Activated naive CD4-positive, alpha-beta T cell treated with anti-CD3 and anti-CD28 coated beads, Interleukin-2, amount 50 U/mL, for 72 hours (primary cell): Measurements from ENCODE around the gene WWP2. TPM values are rescaled to one million over a fixed set of nuclear protein-coding genes. Genes with fewer than 3 reads are reported as not detected.
"Not testable (repeated sequence)": the region's sequence is repeated elsewhere in the genome, so short reads cannot be mapped to it uniquely, and the experiment has no call there.

Experiments used
- ATAC-seq, 2 donors: fragments of 150-1000 bp; cut with Tn5 transposase; 2 replicates each; pipeline ENCODE4 v1.10.0; 2021; ENCODE audit warnings: mild to moderate bottlenecking in 2 of 2, moderate library complexity in 2 of 2
- DNase-seq, 2 donors: peaks; one replicate each; pipeline ENCODE4 v3.0.0; 2021 to 2022; ENCODE audit warnings: low spot score in 2 of 2
- H3K27ac Mint-ChIP-seq, 2 donors: one replicate each; pipeline ENCODE4 v1.8.0; 2022; ENCODE audit warnings: mild to moderate bottlenecking in 2 of 2, mixed read lengths in 2 of 2
- H3K36me3 Mint-ChIP-seq, 2 donors: one replicate each; pipeline ENCODE4 v1.8.0; 2022; ENCODE audit warnings: mixed read lengths in 2 of 2
- H3K9me3 Mint-ChIP-seq, 2 donors: one replicate each; pipeline ENCODE4 v1.8.0; 2022; ENCODE audit warnings: mixed read lengths in 2 of 2
- total RNA-seq, 2 donors: library from RNA; stranded (reverse); gene quantifications; one replicate each; pipeline ENCODE4 v1.2.3, GENCODE V29; 2022

Gene WWP2
- total RNA-seq, 2 donors from 2014 or later = 48.2 to 51.9 TPM

DNA sequence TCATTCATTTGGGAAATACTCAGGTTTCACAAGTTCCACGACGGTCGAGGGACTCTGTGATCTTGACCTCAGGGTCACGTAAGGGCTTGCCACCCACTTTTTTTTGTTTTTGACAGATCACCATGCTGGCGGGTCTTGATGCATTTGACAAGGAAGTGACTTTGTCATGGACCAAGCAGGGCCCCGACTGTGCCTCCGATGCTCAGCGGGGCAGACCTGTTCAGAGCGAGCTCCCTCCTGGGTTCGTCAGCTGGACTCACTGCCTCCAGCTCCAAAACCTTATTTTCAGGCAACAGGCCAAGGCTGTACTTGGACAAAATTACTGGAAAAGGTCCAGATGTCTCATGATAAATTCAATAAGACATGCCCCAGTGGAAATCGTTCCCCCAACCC is 180.0 kb downstream of the WWP2 start:
- DNase-seq (no peak), ATAC-seq (no peak)
- Mint-ChIP-seq H3K9me3 (no peaks in the 10 kb centered on the region), H3K36me3 (peaks cover 0 to 3% of the 10 kb centered on the region in 2 donors), H3K27ac (no peak overlapping the region)

DNA sequence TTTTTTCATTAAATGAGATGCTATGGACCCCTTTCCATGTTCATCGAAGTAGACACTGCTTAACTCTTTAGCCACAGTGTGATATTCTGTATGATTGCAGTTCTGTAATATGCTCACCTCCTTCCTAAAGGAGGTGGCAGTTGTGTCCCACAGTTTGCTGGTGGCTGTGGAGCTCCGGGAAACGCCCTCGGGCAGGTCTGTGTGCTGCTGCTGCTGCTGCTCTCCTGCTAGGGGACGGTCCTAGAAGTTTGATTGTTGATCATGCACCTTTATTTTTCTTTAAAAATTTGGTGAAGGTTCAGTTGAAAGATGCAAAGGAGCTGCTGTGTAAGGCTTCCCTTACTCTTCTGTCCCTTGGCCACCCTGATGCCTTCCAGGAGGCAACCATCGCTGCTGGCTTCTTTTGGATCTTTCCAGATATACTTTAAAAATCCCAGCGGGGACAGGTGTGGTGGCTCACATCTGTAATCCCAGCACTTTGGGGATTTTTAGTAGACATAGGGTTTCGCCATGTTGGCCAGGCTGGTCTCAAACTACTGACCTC is 180.6 kb downstream of the WWP2 start:
- H3K9me3 Mint-ChIP-seq = no peaks in the 10 kb centered on the region
- DNase-seq = no peak
- no peak overlapping the region for H3K27ac Mint-ChIP-seq
- no peaks in the 10 kb centered on the region for H3K36me3 Mint-ChIP-seq
- ATAC-seq = no peak

DNA sequence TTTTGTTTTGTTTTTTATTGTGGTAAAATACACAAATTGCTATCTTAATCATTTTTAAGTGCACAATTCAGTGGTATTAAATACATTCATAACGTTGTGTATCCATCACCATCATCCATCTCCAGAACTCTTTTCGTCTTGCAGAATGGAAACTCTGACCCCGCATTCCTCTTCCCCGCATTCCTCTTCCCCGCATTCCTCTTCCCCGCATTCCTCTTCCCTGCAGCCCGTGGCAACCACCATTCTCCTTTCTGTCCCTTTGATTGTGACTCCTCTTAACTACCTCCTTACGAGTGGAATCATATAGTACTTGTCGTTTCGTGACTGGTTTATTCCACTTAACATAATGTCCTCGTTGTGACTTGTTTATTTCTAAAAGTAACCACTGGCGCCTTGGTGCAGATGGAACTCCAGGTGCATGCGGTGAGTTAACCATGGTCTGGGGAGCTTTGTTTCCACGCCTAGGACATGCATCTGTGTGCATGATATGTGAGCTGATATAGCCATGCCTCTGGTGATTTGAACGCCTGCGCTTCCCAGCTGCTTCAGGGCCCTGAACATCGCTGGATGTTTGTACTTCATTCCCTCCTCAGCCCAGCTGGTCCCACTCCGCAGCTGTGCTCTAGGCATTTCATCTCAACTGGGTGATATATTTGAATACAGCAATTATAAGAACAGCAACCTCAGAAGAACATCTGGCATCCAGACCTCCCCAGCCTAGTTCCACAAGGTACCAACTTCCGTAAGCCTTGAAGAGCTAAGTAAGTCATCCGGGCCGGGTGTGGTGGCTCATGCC is 181.3 kb downstream of the WWP2 start:
- not testable (repeated sequence) for DNase-seq, ATAC-seq, H3K9me3 Mint-ChIP-seq, H3K27ac Mint-ChIP-seq, H3K36me3 Mint-ChIP-seq

DNA sequence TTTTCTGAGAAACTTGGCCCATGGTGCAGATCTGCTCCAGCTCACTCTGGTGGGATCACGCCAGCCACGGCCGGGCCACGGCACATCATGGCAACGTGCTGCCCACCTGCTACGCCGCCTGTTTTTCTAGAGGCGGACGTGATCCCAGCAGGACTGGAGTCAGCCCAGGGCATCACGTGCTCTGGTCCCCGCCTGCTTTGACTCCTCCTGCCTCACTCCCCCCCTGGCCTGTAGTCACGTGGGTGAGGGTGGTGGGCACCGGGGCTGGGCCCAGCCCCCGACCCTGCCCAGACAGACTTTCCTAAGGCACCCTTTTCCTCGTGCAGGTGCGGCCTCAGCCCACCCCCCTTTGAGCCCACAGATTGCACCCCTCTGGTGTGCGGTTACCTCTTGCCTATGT is 188.3 kb downstream of the WWP2 start:
- not testable (repeated sequence) for DNase-seq, ATAC-seq, H3K27ac Mint-ChIP-seq, H3K36me3 Mint-ChIP-seq, H3K9me3 Mint-ChIP-seq

DNA sequence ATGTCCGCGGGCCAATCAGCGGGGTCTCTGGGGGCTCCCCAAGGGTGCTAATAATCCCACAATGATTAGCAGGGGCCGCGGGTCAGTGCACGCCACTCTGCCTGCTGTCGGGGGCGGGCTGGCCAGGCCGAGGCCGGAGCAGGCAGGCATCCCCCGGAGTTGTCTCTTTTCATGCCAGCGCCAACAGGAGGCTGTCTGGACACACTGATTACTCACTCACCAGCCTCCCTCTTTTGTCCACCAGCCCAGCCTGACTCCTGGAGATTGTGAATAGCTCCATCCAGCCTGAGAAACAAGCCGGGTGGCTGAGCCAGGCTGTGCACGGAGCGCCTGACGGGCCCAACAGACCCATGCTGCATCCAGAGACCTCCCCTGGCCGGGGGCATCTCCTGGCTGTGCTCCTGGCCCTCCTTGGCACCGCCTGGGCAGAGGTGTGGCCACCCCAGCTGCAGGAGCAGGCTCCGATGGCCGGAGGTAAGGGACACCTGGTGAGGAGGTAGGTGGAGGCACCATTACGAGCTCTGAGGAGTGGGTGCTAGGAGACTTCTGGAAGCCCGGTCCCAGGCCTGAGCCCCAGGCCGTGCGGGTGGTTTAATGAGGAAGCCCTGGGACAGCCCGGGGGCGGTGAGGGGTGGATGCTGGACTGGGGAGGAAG is 189.0 kb downstream of the WWP2 start, which contains the start of gene CLEC18A:
Gene CLEC18A (plus strand): TSS at position 318 of the 655 bp plus-strand sequence. CDS start 33 bp downstream, at position 351.
- not testable (repeated sequence) for H3K27ac Mint-ChIP-seq, DNase-seq, H3K36me3 Mint-ChIP-seq, H3K9me3 Mint-ChIP-seq
- peak in 1 of 2 donors; percentile 30 for ATAC-seq

DNA sequence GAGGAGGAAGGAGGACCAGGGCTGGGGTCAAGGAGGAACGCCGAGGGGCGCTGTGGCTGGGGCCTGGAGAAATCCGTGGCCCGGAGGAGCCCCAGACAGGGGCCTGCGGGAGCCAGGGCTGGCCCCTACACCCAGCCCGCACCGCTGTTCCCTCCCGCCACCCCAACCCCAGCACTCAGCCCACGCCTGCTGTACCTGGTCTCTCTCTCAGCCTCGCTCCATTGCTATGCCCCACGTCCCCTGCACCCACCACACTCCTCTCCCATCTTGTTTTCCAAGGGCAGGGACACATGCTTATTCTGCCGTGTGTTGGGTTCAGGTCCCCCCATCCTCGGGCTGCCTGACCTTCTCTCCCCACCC is 189.5 kb downstream of the WWP2 start:
- peak in 1 of 2 donors; percentile 21 for ATAC-seq
- DNase-seq, H3K36me3 Mint-ChIP-seq, H3K27ac Mint-ChIP-seq, H3K9me3 Mint-ChIP-seq: not testable (repeated sequence)

DNA sequence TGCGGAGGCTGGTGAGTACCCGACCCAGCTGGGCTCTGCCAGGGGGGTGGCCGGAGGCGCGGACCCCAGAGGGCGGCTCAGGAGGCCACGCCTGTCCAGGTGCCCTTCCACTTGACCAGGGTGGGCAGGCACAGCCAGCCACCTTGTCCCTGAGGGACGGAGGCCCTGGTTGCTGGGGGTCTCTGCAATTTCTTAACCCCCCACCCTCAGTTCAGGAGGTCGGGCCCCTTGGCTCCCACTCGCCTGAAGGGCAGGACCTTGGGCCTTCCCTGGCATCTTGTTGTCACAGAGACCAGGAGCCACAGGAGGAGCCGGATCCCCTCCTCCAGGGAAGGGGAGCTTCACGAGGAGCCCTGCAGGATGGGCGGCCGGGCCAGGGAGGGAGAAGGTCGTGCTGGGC is 190.0 kb downstream of the WWP2 start:
- DNase-seq, H3K27ac Mint-ChIP-seq, H3K9me3 Mint-ChIP-seq, ATAC-seq, H3K36me3 Mint-ChIP-seq: not testable (repeated sequence)

DNA sequence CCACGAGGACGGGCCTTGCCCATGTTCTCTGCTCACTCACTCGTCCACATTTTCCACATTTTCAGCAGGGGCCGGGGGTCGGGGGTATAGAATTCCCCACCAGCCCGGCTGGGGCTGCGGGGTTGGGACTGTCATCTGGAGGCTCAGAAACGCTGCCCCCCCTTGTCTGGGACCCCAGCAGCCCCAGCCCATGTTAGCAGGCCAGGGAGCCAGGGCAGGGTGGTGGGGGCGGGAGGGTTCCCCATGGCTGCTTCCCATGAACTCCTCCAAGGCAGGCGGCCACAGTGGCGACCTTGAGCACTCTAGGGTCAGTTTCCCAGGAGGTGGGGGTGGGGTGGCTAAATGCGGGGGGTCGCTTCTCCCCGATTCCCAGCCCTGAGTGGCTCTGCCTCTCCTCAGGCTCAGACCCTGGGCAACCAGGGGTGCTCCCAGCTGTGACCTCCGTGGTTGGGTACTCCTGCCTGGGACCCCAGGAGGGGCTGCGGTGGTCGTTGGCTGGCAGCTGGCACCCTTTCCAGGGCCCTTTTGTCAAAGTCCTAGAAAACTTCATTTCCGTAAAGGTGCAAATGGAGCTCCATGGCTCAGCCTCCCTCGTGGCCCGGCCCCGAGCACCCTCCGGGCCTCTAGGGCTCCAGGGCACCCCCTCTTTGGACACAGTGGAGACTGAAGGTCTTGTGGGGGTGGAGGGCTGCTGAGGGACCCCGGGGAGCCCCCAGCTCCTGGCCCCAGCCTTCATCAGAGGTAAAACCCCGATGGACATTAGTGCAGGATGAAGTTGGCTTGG is 190.6 kb downstream of the WWP2 start:
- H3K27ac Mint-ChIP-seq, DNase-seq, H3K9me3 Mint-ChIP-seq, ATAC-seq, H3K36me3 Mint-ChIP-seq: not testable (repeated sequence)

DNA sequence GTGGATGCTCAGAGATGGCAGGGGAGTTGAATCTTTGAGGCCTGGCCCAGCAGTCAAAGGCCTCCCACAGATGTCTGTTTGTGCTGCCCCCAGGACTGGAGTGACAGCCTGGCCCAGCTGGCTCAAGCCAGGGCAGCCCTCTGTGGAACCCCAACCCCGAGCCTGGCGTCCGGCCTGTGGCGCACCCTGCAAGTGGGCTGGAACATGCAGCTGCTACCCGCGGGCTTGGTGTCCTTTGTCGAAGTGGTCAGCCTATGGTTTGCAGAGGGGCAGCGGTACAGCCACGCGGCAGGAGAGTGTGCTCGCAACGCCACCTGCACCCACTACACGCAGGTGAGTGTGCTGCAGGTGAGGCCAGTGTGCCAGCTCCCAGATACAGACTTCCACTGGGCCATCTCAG is 192.1 kb downstream of the WWP2 start:
- not testable (repeated sequence) for ATAC-seq, H3K27ac Mint-ChIP-seq, DNase-seq, H3K9me3 Mint-ChIP-seq, H3K36me3 Mint-ChIP-seq

DNA sequence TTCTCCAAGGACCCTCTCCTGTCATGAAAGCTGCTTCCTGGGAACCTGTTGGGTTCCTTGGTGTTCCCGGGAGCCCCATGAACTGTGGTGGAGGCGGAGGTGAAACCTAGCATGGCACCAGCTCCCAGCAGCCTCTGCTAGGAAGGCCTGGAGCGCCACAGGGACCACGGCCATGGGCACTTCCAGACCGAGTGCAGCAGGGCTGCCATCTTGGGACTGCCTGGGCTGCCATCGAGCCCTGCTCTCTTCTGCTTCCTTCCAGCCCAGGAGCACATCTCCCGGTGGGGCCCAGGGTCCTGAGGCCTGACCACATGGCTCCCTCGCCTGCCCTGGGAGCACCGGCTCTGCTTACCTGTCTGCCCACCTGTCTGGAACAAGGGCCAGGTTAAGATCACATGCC is 201.2 kb downstream of the WWP2 start:
- H3K27ac Mint-ChIP-seq, H3K9me3 Mint-ChIP-seq, ATAC-seq, H3K36me3 Mint-ChIP-seq, DNase-seq: not testable (repeated sequence)

DNA sequence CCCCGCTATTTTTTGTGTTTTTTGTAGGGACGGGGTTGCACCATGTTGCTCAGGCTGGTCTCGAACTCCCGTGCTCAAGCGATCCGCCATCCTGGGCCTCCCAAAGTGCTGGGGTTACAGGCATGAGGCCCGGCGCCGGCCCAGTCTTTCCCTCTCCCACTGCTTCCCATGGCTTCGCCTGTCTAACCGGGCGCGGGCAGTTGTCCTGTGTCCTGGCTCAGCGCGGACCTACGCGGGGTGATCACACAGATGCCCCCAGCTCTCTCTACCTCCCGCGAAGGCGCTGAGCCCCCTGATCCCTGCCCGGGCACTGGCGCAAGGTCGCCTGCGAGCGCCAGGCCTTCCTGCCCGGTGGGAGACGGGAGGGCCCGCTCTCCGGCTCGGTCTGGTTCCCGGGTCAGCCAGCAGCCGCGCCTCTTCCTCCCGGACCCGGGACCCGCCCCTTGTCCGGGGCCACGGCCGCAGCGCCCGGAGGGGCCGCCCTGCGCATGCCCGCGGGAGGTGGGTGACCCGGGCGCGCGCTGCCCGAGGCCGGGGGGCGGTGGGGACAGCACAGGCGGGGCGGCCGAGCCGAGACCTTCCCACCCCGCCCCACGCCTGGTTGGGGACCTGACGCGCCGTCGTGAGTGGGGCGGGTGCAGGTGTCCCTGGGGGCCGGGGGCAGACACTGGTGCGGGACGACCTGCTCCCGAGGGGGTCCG is 203.0 kb downstream of the WWP2 start:
- not testable (repeated sequence) for DNase-seq, H3K36me3 Mint-ChIP-seq, H3K9me3 Mint-ChIP-seq, H3K27ac Mint-ChIP-seq
- ATAC-seq = peak; percentile 14 to 47

DNA sequence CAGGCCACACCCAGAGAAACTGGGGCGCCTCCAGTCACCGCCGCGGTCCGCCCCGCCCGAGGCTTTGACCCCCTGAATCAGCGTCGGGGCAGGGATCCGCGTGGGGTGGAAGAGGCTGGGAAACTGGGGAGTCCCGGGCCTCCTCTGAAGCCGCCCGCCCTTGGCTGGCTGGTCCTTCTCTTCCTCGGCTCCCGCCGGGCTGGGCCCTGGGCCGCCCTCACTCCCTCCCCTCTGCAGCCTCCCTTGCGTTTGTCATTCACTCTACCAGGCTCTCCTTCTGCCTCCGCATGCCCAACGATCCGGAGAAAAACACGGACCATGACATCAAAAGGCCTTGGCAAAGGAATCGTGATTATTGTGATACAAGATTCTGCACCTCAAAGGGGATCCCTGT is 203.5 kb downstream of the WWP2 start:
- ATAC-seq, H3K9me3 Mint-ChIP-seq, DNase-seq, H3K36me3 Mint-ChIP-seq, H3K27ac Mint-ChIP-seq: not testable (repeated sequence)

DNA sequence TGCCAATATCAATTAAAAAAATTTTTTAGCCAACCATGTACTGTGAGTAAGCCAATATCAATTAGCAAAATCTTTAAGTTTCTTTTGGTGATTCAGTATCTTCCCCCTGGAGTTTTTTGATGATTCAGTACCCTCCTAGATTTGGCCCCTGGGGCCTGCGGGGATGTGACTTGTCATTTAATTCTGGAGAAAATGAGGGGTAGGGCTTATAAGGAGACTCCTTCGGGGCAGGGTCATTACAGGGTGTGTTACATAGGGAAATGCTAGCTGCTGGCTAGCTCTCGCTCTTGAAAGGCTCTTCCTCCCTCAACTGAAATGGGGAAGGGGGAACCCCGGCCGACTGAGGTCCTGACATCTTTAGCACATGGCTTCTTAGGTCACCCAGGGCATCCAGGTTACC is 205.6 kb downstream of the WWP2 start:
- not testable (repeated sequence) for H3K9me3 Mint-ChIP-seq, H3K36me3 Mint-ChIP-seq, H3K27ac Mint-ChIP-seq, DNase-seq, ATAC-seq

DNA sequence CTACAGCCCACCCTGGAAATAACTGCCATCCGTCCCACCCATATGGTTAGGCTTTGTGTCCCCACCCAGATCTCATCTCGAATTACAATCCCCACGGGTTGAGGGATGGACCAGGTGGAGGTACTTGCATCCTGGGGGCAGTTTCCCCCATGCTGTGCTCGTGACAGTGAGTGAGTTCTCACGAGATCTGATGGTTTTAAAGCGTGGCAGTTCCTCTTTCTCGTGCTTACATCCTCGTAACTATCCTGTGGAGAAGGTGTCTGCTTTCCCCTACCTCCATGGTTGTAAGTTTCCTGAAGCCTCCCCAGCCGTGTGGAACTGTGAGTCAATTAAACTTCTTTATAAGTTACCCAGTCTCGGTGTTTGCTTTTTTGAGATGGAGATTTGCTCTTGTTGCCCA is 206.0 kb downstream of the WWP2 start:
- not testable (repeated sequence) for H3K36me3 Mint-ChIP-seq, ATAC-seq, DNase-seq, H3K9me3 Mint-ChIP-seq, H3K27ac Mint-ChIP-seq

DNA sequence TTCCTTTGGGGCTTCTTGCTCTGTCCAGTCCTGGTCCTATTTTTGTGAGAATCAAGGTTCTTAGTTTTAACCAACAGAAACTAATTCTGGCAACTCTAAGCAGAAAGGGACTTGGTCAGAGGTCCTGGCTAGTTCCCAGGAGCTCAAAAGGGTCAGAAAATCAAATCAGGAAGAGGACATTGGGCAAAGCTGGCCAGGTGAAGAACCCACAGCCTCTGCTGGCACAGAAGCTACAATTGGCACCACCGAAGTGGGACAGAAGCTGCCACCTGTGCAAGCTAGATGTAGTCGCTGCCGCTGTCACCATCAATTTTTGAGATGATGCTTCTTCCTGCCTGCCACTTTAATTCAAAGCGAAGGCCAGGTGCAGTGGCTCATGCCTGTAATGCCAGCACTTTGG is 207.5 kb downstream of the WWP2 start:
- DNase-seq, H3K27ac Mint-ChIP-seq, H3K9me3 Mint-ChIP-seq, H3K36me3 Mint-ChIP-seq, ATAC-seq: not testable (repeated sequence)

DNA sequence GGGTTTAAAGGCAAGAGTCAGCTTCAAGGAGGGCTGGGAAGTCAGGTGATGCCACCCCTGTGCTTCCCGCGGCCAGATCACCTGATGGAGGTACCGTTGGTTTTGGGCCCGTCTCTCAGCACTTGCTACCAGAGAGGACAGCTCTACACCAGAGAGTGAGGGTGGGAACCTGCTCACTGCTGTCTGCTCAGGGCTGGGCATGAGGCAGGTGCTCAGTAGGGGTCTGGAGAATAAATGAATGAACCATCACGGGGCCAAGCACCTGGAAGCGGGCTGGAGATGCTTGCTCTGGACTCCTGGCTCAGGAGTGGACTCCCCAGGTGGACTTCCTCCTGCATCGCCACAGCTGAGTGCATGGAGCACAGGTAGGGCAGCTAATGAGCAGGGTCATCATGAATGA is 210.0 kb downstream of the WWP2 start:
- not testable (repeated sequence) for H3K9me3 Mint-ChIP-seq, H3K36me3 Mint-ChIP-seq, DNase-seq
- peak in 1 of 2 donors; percentile 16 for ATAC-seq
- H3K27ac Mint-ChIP-seq = peak overlapping the region in 1 of 2 donors; percentile 91
